BJ (cell line): Measurements from ENCODE around the gene ROBO4. TPM values are rescaled to one million over a fixed set of nuclear protein-coding genes. Genes with fewer than 3 reads are reported as not detected.

Experiments used
- CTCF ChIA-PET: fragments of 350-600 bp; formaldehyde crosslinking; extraction: SDS; loops from one replicate; lab custom pipeline; 2021; ENCODE audit warnings: antibody characterized with exemption, inconsistent platforms; lab: Yijun Ruan, JAX
- POLR2A ChIA-PET: fragments of 300-600 bp; sonication (Branson Sonifier 250); formaldehyde crosslinking; extraction: SDS; loops from one replicate; lab custom pipeline; 2021; ENCODE audit warnings: antibody characterized with exemption; lab: Charles Lee
- DNase-seq: peaks from one replicate; pipeline ENCODE4 v3.0.0-alpha.2; 2011; ENCODE audit warnings: low read depth
- H3K27me3 ChIP-seq: 2 replicates; pipeline ENCODE4 v1.6.0; 2011; ENCODE audit warnings: low read length; ENCODE audit not compliant: control insufficient read depth, insufficient read depth
- H3K36me3 ChIP-seq: 2 replicates; pipeline ENCODE4 v1.5.1; 2011; ENCODE audit warnings: low read length; ENCODE audit not compliant: control insufficient read depth, insufficient read depth
- H3K4me3 ChIP-seq: 2 replicates; pipeline ENCODE4 v1.5.1; 2011; ENCODE audit warnings: low read depth, mild to moderate bottlenecking, control low read depth, low read length
- CTCF ChIP-seq: IDR thresholded peaks from 2 replicates; pipeline ENCODE4 v1.5.1; 2011; ENCODE audit warnings: low read depth, mild to moderate bottlenecking, control low read depth, inconsistent platforms, low read length, moderate library complexity; ENCODE audit not compliant: insufficient read depth
- polyA plus RNA-seq: library from polyadenylated mRNA; depleted of rRNA; stranded (reverse); fragments of >200 nt; gene quantifications from 2 replicates; pipeline ENCODE4 v1.2.3, GENCODE V29; 2011

ROBO4 gene
- polyA plus RNA-seq, 1 experiment: 0.26 TPM

- CTCF ChIA-PET: interaction anchor here (0.8 to 3.0 kb wide), 5 partner anchors 7 to 259 kb away, joined by 3 to 10 read pairs (median 6); partner anchors contain the start of gene ROBO4
- no peaks in the 10 kb centered on the region for H3K36me3 ChIP-seq
- no peaks in the 10 kb centered on the region for H3K27me3 ChIP-seq
- DNase-seq: no peak
- POLR2A ChIA-PET: interaction anchor here (0.7 to 1.1 kb wide), 2 partner anchors 52 to 767 kb away, joined by 4 to 6 read pairs; partner anchors contain the start of gene VWA5A
- no peak overlapping the region for H3K4me3 ChIP-seq
- TF ChIP-seq CTCF: no peak
These were observed 15.2 kb downstream of the ROBO4 start for GRCh38 chr11:124882339-124883071.

- ChIA-PET CTCF (interaction anchor here (2.2 to 3.0 kb wide), 2 partner anchors 14 to 17 kb away, joined by 10 read pairs; partner anchors contain the start of gene ROBO4), POLR2A (interaction anchor here (1.1 kb wide), 1 partner anchor 53 kb away, joined by 4 read pairs; no protein-coding TSS in a partner anchor)
- no peak for DNase-seq
These were observed 16.7 kb downstream of the ROBO4 start for GRCh38 chr11:124880958-124881357.

GRCh38 chr11:124880290-124880611, 17.4 kb downstream of the ROBO4 start:
- TF ChIP-seq CTCF: no peak
- Histone ChIP-seq H3K36me3 (no peaks in the 10 kb centered on the region), H3K27me3 (no peaks in the 10 kb centered on the region; the same call in 1 of the 2 replicates), H3K4me3 (no peak overlapping the region)
- DNase-seq: no peak
- CTCF ChIA-PET: interaction anchor here (2.2 kb wide), 1 partner anchor 14 kb away, joined by 10 read pairs; no protein-coding TSS in a partner anchor
- POLR2A ChIA-PET: no interaction called here

More at GRCh38 chr11:124880958-124881357, 16.7 kb downstream of the ROBO4 start:
- H3K4me3 ChIP-seq: no peak overlapping the region
- no peaks in the 10 kb centered on the region for H3K27me3 ChIP-seq
- no peaks in the 10 kb centered on the region for H3K36me3 ChIP-seq
- TF ChIP-seq CTCF: no peak

GRCh38 chr11:124879493-124880289, 18.0 kb downstream of the ROBO4 start:
- DNase-seq: no peak
- no peak overlapping the region for H3K4me3 ChIP-seq
- no peak for TF ChIP-seq CTCF
- POLR2A ChIA-PET: no interaction called here
- CTCF ChIA-PET: interaction anchor here (2.2 kb wide), 1 partner anchor 13 kb away, joined by 10 read pairs; no protein-coding TSS in a partner anchor
- H3K36me3 ChIP-seq: no peaks in the 10 kb centered on the region
- no peaks in the 10 kb centered on the region; the same call in 1 of the 2 replicates for H3K27me3 ChIP-seq
